ENCODE results near the gene AURKB.
A peak's percentile ranks its signal among the peaks of the same experiment; 100 is the strongest.

The AURKB gene

DNA sequence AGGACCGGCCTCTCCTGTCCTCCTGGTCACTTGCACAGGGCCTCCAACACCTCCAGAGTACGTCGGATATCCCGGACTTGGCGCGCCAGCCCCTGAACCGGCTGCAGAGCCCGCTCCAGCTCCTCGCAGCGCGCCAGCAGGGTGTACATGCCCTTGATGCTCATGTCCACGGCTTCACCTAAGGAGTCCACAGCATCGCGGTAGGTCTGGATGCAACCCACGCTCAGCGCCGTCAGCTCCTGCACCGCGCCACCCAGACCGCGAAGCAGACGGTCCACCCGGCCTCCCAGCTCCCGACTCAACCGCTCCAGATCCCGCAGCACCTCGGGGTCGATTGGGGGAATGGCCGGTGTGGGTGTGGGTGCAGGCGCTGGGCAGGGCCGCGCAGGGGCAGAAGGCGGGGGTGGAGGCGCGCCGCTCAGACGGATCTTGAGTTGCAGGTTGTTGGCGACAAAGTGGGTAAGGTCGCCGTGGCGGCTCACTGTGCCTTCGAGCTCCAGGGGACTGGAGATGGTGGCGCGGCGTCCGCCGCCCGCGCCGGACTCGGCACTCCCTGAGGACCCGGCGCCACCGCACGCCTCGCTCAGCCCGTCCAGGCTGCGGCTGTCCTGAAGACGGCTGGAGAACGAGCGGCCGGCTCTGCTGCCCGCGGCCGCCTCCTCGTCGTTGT lies 21.2 kb downstream of the AURKB start:
- peaks cover 5% of the 10 kb centered on the region for H4K20me1 ChIP-seq (ENCODE audit: insufficient read depth, low read length, poor library complexity, severe bottlenecking)
- TF ChIP-seq, protein P1, sequence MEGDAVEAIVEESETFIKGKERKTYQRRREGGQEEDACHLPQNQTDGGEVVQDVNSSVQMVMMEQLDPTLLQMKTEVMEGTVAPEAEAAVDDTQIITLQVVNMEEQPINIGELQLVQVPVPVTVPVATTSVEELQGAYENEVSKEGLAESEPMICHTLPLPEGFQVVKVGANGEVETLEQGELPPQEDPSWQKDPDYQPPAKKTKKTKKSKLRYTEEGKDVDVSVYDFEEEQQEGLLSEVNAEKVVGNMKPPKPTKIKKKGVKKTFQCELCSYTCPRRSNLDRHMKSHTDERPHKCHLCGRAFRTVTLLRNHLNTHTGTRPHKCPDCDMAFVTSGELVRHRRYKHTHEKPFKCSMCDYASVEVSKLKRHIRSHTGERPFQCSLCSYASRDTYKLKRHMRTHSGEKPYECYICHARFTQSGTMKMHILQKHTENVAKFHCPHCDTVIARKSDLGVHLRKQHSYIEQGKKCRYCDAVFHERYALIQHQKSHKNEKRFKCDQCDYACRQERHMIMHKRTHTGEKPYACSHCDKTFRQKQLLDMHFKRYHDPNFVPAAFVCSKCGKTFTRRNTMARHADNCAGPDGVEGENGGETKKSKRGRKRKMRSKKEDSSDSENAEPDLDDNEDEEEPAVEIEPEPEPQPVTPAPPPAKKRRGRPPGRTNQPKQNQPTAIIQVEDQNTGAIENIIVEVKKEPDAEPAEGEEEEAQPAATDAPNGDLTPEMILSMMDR (conservative IDR thresholded peaks at IDR 0.05; ENCODE audit: low read length) = no peak
- TF ChIP-seq EZH2phosphoT487 (IDR thresholded peaks at IDR 0.05; ENCODE audit: borderline replicate concordance) = no peak
- peak overlapping the region; percentile 99 for H3K4me2 ChIP-seq (ENCODE audit: low read depth, low read length, poor library complexity, severe bottlenecking)
- H3K9me3 ChIP-seq (ENCODE audit: insufficient read depth, low read depth, low read length) = no peaks in the 10 kb centered on the region
- peak overlapping the region; percentile 84 for H3K4me3 ChIP-seq (ENCODE audit: low read length, poor library complexity, severe bottlenecking)
- peaks cover 22% of the 10 kb centered on the region for H3F3A ChIP-seq (ENCODE audit: low read depth)
- H3K9ac ChIP-seq (ENCODE audit: low read depth, low read length, poor library complexity, severe bottlenecking) = peak overlapping the region; percentile 87
- H3K4me1 ChIP-seq (ENCODE audit: insufficient read depth, low read length, poor library complexity, severe bottlenecking) = peaks cover 38% of the 10 kb centered on the region
- H3K9me2 ChIP-seq (replicated peaks; ENCODE audit: low read depth, low read length) = no peaks in the 10 kb centered on the region
- no peaks in the 10 kb centered on the region for H3K27me3 ChIP-seq (ENCODE audit: insufficient read depth, low read length, poor library complexity, severe bottlenecking)
- peak overlapping the region; percentile 87; the same call in 1 of the 2 replicates for H2AFZ ChIP-seq (ENCODE audit: low read length)
- peaks cover 13% of the 10 kb centered on the region; the same call in 1 of the 2 replicates for H3K79me2 ChIP-seq (ENCODE audit: insufficient read depth, low read length)
- no peaks in the 10 kb centered on the region for H3K36me3 ChIP-seq (ENCODE audit: insufficient read depth, low read length)

DNA sequence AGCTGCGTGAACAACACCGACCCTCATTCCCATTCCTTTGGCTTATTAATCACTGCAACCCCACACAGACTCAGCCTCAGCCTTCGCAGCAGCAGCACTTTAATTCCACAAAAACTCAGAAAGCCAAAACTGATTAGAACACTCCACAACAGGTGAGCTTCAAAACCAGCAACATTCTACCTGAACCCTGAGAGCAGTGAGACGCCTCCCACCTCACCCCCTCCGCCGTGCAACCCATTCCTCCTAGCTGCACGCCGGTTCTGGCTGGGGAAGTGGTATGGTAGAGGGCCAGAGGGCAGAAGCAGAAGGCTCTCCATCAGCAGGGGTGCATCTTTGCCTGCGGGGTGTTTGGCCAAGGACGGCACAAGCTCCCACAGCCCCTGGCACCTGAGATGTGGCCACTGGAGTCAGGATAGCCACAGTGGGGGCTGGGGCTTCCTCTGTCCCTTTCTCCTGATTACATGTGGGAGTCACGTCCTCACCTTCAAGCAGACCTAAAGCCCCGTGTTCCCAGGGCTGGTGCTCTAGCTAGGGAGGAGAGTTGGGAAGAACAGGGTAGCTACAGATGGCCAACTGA lies 22.0 kb downstream of the AURKB start:
- Histone ChIP-seq H3K4me1 (ENCODE audit: insufficient read depth, low read length, poor library complexity, severe bottlenecking) (peaks cover 38% of the 10 kb centered on the region), H3K36me3 (ENCODE audit: insufficient read depth, low read length) (no peaks in the 10 kb centered on the region), H3K9me2 (replicated peaks; ENCODE audit: low read depth, low read length) (no peaks in the 10 kb centered on the region), H3K4me3 (ENCODE audit: low read length, poor library complexity, severe bottlenecking) (peak overlapping the region; percentile 84), H3F3A (ENCODE audit: low read depth) (peaks cover 22% of the 10 kb centered on the region), H3K9me3 (ENCODE audit: insufficient read depth, low read depth, low read length) (no peaks in the 10 kb centered on the region), H4K20me1 (ENCODE audit: insufficient read depth, low read length, poor library complexity, severe bottlenecking) (peaks cover 5% of the 10 kb centered on the region), H3K9ac (ENCODE audit: low read depth, low read length, poor library complexity, severe bottlenecking) (peak overlapping the region; percentile 87), H3K79me2 (ENCODE audit: insufficient read depth, low read length) (peaks cover 13% of the 10 kb centered on the region; the same call in 1 of the 2 replicates), H3K4me2 (ENCODE audit: low read depth, low read length, poor library complexity, severe bottlenecking) (peak overlapping the region; percentile 99), H3K27me3 (ENCODE audit: insufficient read depth, low read length, poor library complexity, severe bottlenecking) (no peaks in the 10 kb centered on the region), H2AFZ (ENCODE audit: low read length) (no peak overlapping the region)
- TF ChIP-seq, protein P1 (conservative IDR thresholded peaks at IDR 0.05; ENCODE audit: low read length) = no peak
- TF ChIP-seq EZH2phosphoT487 (IDR thresholded peaks at IDR 0.05; ENCODE audit: borderline replicate concordance) = no peak

DNA sequence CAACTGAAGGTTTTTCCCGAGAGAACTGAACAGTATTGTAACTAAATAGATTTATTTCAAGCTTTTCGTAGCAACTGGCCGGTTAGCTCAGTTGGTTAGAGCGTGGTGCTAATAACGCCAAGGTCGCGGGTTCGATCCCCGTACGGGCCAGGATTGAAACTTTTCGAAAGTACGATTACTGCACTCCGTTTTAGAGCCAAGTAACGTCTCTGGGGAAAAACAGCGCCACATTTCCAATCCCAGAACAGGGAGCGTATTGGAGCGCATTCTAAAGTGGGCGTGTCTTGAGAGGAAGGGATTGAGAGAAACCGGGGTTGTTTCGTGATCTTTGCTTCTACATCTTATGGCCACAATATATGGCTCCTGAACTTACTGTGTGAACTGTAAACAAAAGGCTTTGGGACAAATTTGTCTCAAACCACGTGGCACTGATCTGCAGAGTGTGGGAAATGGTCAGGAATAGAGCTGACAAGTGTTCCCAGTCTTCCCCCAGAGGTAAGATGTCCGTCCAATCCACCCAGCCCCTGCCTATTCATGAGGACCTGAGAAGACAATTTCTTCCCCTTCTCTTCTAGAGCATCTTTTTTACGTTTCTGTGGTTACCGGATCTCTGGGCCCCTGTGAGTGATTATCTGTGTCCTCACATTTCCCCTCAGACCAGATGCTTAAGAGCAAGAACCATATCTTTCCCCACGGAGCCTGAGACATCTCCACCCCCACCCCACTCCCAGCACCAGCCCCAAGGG lies 22.7 kb downstream of the AURKB start:
- Histone ChIP-seq H3K4me3 (ENCODE audit: low read length, poor library complexity, severe bottlenecking) (peak overlapping the region; percentile 84), H3K9me2 (replicated peaks; ENCODE audit: low read depth, low read length) (no peaks in the 10 kb centered on the region), H3K4me2 (ENCODE audit: low read depth, low read length, poor library complexity, severe bottlenecking) (peak overlapping the region; percentile 99), H4K20me1 (ENCODE audit: insufficient read depth, low read length, poor library complexity, severe bottlenecking) (peaks cover 5% of the 10 kb centered on the region), H3K27me3 (ENCODE audit: insufficient read depth, low read length, poor library complexity, severe bottlenecking) (no peaks in the 10 kb centered on the region), H3F3A (ENCODE audit: low read depth) (peaks cover 22% of the 10 kb centered on the region), H2AFZ (ENCODE audit: low read length) (no peak overlapping the region; the same call in 1 of the 2 replicates), H3K9ac (ENCODE audit: low read depth, low read length, poor library complexity, severe bottlenecking) (peak overlapping the region; percentile 87), H3K9me3 (ENCODE audit: insufficient read depth, low read depth, low read length) (no peaks in the 10 kb centered on the region), H3K36me3 (ENCODE audit: insufficient read depth, low read length) (no peaks in the 10 kb centered on the region), H3K79me2 (ENCODE audit: insufficient read depth, low read length) (peaks cover 13% of the 10 kb centered on the region; the same call in 1 of the 2 replicates), H3K4me1 (ENCODE audit: insufficient read depth, low read length, poor library complexity, severe bottlenecking) (peaks cover 37% of the 10 kb centered on the region)
- TF ChIP-seq EZH2phosphoT487 (IDR thresholded peaks at IDR 0.05; ENCODE audit: borderline replicate concordance) = no peak
- TF ChIP-seq, protein P1 (conservative IDR thresholded peaks at IDR 0.05; ENCODE audit: low read length) = no peak
